Activated CD4-positive, alpha-beta T cell treated with anti-CD3 and anti-CD28 coated beads, Interleukin-2, amount 50 U/mL, for 16 hours (primary cell): ENCODE measurements around the gene TNFRSF6B.
"Not testable (repeated sequence)": the region's sequence is repeated elsewhere in the genome, so short reads cannot be mapped to it uniquely, and the experiment has no call there.

Source experiments
- DNase-seq: peaks from one replicate; pipeline ENCODE4 v3.0.0-alpha.2; 2020

Gene TNFRSF6B

DNA sequence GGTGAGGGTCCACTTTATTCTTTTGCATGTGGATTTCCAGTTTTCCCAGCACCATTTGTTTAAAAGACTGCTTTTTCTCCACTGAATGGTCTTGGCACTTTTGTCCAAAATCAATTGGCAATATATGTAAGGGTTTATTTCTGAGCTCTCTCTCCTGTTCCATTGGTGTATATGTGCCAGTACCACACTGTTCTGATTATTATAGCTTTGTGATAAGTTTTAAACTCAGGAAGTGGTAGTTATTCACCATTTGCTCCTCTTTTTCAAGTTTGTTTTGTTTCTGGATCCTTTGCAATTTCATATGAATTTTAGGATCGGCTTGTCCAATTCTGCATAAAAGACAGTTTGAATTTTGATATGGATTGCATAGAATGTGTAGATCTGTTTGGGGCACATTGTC lies 15.7 kb downstream of the TNFRSF6B start:
- no peak for DNase-seq

DNA sequence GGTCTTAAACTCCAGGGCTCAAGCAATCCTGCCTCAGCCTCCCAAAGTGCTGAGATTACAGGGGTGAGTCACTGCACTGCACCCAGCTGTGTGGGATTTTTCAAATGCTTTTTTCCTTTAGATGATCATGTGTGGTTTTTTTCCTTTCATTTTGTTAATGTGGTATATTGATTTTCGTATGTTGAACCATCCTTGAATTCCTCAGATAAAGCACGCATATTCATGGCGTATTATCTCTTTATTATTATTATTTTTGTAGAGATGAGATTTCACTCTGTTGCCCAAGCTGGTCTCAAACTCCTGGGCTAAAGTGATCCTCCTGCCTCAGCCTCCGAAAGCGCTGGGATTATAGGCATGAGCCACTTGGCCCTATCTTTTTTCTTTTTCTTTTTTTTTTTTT lies 18.4 kb downstream of the TNFRSF6B start:
- no peak for DNase-seq

DNA sequence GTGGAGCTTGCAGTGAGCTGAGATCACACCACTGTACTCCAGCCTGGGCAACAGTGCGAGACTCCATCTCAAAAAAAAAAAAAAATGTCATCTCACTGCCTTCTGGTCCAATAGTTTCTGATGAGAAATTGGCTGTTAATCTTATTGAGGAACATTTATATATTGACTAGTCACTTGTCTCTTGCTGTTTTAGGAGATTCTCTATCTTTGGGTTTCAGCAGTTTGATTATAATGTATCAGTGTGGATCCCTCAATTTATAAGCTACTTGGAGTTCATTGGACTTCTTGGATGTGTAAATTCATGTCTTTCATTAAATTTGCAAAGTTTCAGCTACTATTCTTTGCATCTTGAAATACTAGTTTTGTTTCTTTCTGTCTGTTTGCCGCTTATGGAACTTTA lies 22.5 kb downstream of the TNFRSF6B start:
- DNase-seq, result no peak

DNA sequence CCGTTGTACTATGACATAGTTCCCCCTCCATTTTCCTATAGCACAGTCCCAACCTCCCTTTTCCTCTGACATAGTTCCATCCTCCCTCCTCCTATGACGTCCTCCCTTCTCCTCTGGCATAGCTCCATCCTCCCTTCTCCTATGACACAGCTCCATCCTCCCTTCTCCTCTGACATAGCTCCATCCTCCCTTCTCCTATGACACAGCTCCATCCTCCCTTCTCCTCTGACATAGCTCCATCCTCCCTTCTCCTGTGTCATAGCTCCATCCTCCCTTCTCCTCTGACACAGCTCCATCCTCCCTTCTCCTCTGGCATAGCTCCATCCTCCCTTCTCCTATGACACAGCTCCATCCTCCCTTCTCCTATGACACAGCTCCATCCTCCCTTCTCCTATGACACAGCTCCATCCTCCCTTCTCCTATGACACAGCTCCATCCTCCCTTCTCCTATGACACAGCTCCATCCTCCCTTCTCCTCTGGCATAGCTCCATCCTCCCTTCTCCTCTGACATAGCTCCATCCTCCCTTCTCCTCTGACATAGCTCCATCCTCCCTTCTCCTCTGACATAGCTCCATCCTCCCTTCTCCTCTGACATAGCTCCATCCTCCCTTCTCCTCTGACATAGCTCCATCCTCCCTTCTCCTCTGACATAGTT lies 26.6 kb downstream of the TNFRSF6B start:
- DNase-seq, result not testable (repeated sequence)

DNA sequence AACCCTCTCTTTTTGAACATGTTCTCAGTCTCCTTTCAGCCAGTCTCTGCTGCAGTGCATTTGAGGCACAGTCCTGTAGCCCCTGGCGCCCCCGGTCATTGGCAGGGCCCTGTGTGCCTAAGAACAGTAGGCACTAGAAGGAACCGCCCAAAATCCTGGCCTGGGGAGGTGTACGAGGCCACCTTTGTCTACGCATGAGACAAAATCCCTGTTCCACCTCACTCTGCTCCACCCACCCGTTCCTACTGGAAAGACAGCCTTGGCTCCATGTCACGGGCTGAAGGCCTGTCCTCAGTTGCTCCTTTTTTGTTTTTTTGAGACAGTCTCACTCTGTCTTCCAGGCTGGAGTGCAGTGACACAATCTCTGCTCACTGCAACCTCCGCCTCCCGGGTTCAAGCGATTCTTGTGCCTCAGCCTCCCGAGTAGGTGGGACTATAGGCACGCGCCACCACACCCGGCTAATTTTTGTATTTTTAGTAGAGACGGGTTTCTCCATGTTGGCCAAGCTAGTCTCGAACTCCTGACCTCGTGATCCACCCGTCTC lies 33.8 kb downstream of the TNFRSF6B start:
- not testable (repeated sequence) for DNase-seq

DNA sequence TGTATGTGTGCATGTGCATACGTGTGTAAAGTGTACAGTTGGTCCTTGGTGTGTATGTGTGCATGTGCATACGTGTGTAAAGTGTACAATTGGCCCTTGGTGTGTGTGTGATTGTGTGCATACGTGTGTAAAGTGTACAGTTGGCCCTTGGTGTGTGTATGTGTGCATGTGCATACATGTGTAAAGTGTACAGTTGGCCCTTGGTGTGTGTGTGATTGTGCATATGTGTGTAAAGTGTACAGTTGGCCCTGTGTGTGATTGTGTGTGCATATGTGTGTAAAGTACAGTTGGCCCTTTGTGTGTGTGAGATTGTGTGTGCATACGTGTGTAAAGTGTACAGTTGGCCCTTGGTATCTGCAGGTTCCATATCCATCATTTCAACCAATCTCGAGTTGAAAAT lies 35.0 kb downstream of the TNFRSF6B start:
- no peak for DNase-seq

DNA sequence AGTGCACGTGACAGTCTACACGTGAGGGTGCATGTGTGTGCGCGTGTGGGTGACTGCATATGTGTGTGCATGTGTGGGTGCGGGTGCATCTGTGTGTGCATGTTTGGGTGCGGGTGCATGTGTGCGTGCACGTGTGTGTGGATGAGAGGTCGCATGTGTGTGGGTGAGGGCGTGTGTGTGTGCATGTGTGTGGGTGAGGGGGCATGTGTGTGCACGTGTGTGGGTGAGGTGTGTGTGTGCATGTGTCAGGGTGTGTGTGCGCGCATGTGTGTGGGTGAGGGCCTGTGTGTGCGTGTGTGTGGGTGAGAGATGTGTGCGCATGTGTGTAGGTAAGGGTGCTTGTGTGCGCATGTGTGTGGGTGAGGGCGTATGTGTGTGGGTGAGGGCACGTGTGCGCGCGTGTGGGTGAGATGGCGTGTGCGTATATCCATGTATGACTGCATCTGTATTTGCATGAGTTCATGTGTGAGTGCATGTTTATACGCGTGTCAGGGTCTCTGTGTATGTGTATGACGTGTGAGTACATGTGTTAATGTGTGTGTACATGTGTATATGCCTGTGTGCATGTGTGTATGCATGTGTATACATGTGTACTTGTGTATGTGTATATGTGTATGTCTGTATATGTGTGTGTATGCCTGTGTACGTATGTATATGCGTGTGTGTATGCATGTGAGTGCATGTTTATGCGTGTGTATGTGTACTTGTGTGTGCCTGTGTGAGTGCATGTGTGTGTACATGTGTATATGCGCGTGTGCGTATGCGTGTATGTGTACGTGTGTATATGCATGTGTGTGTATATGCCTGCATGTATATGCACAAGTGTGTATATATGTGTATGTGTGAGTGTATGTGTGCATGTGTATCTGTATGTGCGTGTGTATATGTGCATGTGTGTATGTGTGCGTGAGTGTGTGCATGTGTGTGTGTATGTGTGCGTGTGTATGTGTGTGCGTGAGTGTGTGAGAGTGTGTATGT lies 36.0 kb downstream of the TNFRSF6B start:
- no peak for DNase-seq

DNA sequence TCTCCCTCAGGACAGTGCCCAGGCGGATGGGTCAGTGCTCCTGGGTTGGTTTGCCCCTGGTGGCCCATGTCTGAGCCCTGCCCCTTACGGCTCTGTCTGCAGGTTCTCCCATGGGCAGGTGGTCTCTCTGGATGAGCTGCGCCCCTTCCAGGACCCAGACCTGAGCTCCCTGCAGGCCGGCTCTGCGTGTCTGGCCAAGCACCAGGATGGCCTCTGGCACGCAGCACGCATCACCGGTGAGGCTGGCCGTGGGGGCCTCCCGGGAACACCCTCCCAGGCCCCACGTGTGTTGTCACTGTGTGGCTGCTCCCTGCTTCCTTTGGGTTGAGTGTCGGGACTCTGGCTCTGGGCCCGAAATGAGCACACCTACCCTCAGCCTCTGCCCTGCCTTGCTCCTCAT lies 36.7 kb downstream of the TNFRSF6B start:
- DNase-seq, result no peak

DNA sequence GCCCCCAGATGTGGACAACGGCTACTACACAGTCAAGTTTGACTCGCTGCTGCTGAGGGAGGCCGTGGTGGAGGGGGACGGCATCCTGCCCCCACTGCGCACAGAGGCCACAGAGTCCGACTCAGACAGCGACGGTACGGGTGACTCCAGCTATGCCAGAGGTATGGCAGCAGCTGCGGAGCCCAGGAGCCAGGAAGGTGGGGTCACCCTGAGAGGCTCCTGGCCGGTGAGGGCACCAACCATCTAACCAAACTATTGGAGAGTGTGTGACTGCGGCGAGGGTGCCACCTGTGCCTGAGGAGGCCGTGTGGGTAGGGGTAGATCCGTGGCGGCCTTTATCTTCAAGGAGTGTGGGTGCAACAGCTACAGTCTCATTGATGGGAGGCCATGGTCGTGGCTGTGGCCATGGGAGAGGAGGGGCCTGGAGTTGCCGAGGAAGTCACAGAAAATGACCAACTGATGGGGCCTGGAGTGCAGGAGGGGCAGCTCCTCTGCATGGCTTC lies 37.2 kb downstream of the TNFRSF6B start:
- no peak for DNase-seq

DNA sequence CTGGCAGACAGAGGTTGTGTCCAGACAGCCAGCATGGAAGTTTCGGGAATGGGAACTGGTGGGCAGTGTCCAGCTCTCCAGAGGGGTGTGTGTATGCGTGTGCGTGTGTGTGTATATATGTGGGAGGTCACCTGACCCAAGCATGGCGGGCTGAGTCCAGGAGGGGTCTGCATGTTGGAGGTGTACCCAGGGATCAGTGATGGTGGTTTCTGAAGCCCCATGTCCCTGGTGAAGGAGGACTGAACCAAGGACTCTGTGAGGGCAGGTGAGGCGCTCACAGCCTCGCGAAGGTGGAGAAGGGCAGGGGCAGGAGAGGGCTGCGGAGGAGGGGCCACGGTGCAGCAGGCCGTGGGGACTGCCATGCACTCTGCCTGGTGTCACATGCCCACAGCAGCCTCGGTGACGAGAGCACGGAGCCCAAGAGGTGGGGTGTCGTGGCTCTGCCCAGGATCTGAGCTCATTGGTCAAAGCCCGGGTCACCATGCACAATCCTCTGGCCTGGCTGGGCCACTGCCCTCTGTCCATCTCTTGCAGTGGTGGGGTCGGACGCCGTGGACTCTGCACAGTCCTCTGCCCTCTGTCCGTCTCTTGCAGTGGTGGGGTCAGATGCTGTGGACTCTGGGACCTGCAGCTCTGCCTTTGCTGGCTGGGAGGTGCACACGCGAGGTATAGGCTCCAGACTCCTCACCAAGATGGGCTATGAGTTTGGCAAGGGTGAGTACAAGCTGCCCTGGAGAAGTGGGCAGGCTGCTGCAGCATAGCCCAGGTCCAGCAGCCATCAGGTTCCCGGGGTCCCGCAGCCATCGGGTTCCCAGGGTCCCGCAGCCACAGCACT lies 37.9 kb downstream of the TNFRSF6B start:
- DNase-seq, result no peak

DNA sequence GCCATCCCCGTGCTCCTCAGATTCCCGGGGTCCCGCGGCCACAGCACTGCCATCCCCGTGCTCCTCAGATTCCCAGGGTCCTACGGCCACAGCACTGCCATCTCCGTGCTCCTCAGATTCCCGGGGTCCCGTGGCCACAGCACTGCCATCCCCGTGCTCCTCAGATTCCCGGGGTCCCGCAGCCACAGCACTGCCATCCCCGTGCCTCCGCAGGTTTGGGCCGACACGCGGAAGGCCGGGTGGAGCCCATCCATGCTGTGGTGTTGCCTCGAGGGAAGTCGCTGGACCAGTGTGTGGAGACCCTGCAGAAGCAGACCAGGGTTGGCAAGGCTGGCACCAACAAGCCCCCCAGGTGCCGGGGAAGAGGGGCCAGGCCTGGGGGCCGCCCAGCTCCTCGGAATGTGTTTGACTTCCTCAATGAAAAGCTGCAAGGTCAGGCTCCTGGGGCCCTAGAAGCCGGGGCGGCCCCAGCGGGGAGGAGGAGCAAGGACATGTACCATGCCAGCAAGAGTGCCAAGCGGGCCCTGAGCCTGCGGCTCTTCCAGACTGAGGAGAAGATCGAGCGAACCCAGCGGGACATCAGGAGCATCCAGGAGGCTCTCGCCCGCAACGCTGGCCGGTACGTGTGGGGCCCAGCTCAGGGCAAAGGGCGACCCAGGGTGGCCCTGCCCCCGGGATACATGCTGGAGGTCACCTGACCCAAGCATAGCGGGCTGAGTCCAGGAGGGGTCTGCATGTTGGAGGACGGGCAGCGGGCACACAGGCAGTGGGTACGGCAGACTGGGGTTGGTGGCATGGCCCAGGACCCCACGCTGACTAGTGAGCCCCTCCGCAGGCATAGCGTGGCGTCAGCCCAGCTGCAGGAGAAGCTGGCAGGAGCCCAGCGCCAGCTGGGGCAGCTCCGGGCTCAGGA lies 38.8 kb downstream of the TNFRSF6B start:
- DNase-seq, result no peak

DNA sequence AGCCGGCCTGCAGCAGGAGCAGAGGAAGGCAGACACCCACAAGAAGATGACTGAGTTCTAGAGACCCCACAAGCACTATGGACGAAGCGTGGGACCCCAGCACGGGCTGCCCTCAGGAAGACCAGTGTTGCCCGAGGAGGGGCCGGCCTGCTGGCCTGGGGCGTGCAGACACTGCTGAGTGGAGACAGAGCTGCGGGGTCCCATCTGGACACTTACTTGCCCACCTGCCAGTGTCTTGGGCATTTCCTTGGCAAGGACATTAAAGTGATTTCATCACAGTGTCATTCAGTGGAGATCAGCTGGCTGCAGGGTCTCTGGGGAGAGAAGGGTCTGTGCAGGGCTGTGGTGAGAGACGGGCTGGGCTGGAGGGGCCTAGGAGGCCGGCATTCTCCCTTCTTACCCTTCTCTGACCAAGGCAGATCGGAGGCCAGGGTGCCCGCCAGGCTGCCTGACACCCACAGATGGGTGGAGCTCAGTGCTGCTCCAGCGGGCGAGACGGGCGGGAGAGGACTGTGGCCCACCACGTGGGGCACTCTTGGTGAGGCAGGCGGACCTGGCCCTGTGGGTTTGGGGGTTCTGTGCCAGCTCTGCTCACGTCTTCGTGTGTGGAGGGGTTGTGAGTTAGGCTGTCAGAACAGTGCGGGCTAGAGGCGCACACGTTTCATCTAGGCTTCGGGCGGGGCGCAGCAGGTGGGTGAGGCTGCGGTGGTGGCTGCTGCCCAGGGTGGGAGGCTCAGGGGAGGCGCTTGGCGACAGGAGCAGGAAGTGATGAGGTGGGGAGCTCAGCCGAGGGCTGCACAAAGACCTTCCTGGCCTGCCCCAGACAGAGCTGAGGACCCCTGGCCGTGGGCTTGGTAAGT lies 39.6 kb downstream of the TNFRSF6B start, which contains the start of gene LIME1:
Gene LIME1, plus strand, starts transcription at position 806 of the 860 bp plus-strand sequence. CDS start 886 bp downstream, outside the sequence.
- peak; percentile 54 for DNase-seq

DNA sequence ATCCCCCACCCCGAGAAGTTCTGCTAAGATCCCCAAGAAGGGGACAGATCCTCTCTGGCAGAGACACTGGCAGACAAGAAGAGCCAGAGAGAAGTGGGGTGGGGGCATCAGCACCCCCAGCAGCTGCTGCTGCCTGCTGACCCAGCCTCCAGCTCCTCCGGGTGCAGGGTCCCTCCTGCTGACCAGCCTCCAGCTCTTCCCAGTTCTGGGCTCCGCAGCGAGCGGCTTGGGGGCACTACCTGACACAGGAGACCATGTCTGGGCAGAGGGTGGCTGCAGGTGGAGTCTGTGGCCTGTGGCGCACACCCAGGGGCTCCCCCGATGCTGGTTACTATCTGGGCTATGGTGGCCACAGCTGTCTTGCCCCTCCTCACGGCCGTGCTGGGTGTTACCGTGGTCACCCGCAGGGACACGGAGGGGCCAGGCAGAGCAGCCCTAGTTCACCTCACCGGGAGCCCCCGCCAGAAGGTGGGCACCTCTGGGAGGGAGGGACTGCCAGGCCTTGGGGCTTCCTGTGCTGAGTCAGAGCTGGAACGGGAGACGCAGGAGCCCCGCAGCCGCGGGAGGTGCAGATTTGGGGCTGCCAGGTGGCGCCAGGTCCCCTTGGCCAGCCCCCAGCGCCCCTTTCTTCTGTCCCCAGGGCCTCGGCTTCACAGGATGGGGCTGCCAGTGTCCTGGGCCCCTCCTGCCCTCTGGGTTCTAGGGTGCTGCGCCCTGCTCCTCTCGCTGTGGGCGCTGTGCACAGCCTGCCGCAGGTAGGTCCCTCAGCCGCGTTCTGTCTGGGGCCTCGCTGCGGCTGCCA lies 40.6 kb downstream of the TNFRSF6B start:
- peak; percentile 48 for DNase-seq

DNA sequence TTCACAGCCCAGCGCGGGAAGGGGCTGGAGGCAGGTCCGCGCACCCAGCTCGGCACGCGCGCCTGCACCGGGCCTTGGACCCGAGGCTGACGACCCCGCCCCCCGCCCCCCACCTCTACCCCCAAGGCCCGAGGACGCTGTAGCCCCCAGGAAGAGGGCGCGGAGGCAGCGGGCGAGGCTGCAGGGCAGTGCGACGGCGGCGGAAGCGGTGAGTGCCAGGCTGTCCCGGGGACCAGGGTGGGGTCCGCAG lies 41.2 kb downstream of the TNFRSF6B start:
- DNase-seq, result no peak

DNA sequence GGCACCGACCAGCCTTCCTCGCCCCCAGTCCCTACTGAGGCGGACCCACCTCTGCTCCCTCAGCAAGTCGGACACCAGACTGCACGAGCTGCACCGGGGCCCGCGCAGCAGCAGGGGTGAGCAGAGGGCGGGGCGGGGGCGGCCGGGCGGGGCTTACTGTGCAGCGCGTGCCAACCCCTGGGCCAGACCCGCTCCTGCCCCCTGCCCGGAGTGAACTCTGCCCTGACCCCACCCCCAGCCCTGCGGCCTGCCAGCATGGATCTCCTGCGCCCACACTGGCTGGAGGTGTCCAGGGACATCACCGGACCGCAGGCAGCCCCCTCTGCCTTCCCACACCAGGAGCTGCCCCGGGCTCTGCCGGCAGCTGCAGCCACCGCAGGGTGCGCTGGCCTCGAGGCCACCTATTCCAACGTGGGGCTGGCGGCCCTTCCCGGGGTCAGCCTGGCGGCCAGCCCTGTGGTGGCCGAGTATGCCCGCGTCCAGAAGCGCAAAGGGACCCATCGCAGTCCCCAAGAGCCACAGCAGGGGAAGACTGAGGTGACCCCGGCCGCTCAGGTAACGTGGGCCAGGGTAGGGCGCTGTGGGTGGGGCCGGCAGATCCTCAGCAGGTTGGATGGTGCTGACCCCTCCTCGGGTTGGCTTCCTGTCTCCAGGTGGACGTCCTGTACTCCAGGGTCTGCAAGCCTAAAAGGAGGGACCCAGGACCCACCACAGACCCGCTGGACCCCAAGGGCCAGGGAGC lies 41.7 kb downstream of the TNFRSF6B start:
- peak; percentile 32 for DNase-seq

DNA sequence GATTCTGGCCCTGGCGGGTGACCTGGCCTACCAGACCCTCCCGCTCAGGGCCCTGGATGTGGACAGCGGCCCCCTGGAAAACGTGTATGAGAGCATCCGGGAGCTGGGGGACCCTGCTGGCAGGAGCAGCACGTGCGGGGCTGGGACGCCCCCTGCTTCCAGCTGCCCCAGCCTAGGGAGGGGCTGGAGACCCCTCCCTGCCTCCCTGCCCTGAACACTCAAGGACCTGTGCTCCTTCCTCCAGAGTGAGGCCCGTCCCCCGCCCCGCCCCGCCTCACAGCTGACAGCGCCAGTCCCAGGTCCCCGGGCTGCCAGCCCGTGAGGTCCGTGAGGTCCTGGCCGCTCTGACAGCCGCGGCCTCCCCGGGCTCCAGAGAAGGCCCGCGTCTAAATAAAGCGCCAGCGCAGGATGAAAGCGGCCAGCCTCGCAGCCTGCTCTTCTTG lies 42.3 kb downstream of the TNFRSF6B start:
- no peak for DNase-seq

DNA sequence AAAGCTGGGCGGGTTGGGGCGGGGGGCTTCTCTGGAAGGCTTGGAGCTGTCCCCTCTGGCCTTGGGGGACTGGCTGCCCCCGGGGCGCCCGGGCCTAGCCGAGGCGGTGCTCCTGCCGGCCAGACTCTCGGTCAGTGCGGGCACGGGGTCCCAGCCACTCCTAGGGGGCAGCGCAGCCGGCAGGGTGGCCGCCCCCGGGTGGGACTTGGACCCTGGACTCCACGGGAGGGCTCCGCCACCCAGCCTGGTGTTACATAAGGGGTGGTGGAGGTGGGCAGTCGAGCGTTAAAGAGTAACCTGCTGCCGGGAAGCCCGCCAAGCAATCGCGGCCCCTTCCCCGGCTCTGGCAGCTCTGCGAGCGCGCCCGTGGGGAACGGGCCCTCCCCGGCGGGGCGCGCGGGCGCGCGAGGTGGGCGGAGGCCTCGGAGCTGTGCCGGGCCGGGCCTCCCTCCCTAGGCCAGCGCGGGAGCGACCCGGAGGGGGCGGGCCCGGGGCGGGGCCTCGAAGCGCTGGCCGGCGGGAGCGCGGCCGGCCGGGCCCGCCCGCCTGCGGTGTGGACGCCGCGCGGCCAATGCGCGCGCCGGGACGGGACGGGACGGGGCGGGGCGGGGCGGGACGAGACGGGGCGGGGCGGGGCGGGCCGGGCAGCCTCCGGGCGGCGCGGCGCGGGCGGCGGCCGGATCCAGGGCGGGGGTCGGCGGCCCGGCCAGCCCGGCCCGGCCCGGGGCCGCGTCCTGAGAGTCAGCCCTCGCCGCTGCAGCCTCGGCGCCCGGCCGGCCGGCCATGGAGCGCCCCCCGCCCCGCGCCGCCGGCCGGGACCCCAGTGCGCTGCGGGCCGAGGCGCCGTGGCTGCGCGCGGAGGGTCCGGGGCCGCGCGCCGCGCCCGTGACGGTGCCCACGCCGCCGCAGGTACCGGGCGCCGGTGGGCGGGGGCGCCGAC lies 42.9 kb downstream of the TNFRSF6B start, which contains the start of gene SLC2A4RG:
Gene SLC2A4RG, plus strand, starts transcription at position 647 of the 940 bp plus-strand sequence. Its CDS starts 137 bp downstream, at position 784.
- peak; percentile 63 for DNase-seq
